ENCODE results near the gene REM2. TPM values are rescaled to one million over a fixed set of nuclear protein-coding genes. Genes with fewer than 3 reads are reported as not detected.

REM2 gene
- total RNA-seq, 1 experiment from 2014 or later = 0.47 TPM

DNA sequence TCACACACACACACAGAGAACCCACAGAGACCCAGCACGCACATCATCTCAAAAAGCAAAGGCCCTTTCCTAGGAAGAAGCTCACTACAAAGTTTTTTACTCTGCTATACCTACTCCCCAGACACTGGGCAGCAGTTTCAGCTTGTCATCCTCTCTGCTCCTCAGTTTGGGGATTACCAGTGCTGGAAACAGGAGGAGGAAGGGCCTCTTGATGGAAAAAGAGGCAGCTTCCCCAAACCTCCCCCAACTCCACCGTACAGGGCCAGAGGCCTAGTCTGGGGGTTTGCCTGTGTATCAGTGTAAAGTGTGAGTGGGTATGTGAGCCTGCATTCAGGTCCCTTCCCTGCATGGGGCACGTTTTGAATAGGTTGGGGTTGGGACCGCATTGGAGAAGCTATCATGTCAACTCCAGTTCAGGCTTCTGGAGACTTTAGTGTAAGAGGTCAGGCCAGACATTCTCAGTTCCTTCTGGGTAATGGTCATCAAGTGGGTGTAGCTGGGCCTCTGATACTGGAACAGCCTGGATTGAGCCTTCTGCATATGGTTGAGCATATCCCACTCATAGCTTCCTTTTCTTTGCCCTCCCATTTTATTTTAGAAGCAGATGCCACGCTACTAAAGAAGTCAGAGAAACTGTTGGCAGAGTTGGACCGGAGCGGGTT, 1.2 kb downstream of the REM2 start (continued):
- TF ChIP-seq, protein P1, sequence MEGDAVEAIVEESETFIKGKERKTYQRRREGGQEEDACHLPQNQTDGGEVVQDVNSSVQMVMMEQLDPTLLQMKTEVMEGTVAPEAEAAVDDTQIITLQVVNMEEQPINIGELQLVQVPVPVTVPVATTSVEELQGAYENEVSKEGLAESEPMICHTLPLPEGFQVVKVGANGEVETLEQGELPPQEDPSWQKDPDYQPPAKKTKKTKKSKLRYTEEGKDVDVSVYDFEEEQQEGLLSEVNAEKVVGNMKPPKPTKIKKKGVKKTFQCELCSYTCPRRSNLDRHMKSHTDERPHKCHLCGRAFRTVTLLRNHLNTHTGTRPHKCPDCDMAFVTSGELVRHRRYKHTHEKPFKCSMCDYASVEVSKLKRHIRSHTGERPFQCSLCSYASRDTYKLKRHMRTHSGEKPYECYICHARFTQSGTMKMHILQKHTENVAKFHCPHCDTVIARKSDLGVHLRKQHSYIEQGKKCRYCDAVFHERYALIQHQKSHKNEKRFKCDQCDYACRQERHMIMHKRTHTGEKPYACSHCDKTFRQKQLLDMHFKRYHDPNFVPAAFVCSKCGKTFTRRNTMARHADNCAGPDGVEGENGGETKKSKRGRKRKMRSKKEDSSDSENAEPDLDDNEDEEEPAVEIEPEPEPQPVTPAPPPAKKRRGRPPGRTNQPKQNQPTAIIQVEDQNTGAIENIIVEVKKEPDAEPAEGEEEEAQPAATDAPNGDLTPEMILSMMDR (IDR thresholded peaks at IDR 0.05 in 2 of 3, conservative IDR thresholded peaks at IDR 0.05 in 1 of 3; ENCODE audit: borderline replicate concordance in 1 of 3, insufficient read depth in 1 of 3, low read depth in 2 of 3, low read length in 2 of 3) = no peak
- TF ChIP-seq SRF (IDR thresholded peaks at IDR 0.05; ENCODE audit: low read depth) (no peak), EGR1 (IDR thresholded peaks at IDR 0.05; ENCODE audit: low read depth) (no peak), POLR2A (IDR thresholded peaks at IDR 0.05; ENCODE audit: borderline replicate concordance, extremely low read depth, insufficient read depth, insufficient read length) (no peak), SIN3A (IDR thresholded peaks at IDR 0.05; ENCODE audit: low read depth) (no peak)

DNA sequence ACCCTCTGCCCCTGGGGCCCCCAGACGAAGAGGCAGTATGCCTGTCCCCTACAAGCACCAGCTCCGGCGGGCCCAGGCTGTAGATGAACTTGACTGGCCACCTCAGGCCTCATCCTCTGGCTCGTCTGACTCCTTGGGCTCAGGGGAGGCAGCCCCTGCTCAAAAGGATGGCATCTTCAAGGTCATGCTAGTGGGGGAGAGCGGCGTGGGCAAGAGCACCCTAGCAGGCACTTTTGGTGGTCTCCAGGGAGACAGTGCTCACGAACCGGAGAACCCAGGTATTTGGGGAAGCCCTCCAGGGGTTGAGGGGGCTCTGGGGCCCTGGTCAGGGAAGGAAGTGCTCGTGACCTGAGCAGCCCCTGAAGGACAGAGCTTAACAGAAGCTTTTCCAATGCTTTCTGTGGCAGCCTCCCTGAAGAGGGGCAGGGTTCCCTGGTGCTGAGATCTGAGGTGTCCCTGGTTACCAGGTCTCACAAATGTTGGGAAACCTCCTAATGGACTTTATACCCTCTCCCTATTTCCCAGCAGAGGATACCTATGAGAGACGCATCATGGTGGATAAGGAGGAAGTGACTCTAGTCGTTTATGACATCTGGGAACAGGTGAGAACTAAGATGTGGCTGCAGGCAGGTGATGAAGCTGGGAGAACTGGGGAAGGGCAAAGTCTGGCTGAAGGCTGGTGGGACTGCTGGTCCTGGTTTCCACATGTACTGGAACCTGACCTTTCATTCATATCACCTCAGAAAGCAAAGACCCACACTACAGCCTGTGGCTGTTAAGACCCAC, 1.9 kb downstream of the REM2 start:
- Histone ChIP-seq H3K27me3 (ENCODE audit: insufficient read depth, low read length) (no peaks in the 10 kb centered on the region), H3K4me3 (replicated peaks in 1 of 2; ENCODE audit: low read depth in 1 of 2, low read length in 2 of 2) (no peak overlapping the region), H3K36me3 (ENCODE audit: control insufficient read depth in 1 of 2, insufficient read depth in 2 of 2, low read length in 2 of 2) (no peaks in the 10 kb centered on the region), H3K4me1 (ENCODE audit: control insufficient read depth in 1 of 2, insufficient read depth in 2 of 2, low read length in 2 of 2) (peaks cover 27 to 40% of the 10 kb centered on the region in 2 experiments), H3K9me3 (ENCODE audit: control insufficient read depth in 1 of 2, insufficient read depth in 1 of 2, low read depth in 1 of 2, low read length in 2 of 2) (no peaks in the 10 kb centered on the region), H3K79me2 (ENCODE audit: insufficient read depth, low read length) (no peaks in the 10 kb centered on the region; the same call in 1 of the 2 replicates), H3K27ac (ENCODE audit: low read depth, low read length) (no peak overlapping the region), H3K9ac (ENCODE audit: low read length) (no peak overlapping the region), H3K9me2 (ENCODE audit: insufficient read depth) (no peaks in the 10 kb centered on the region), H3K4me2 (ENCODE audit: low read length) (no peak overlapping the region), H4K20me1 (ENCODE audit: insufficient read depth) (no peaks in the 10 kb centered on the region), H2AFZ (ENCODE audit: low read depth, low read length, poor library complexity, severe bottlenecking) (no peak overlapping the region)
- no peak for ATAC-seq
- CTCF ChIA-PET = interaction anchor here (7.0 kb wide), 1 partner anchor 13 kb away, joined by 51 read pairs; the partner anchor contains the start of gene LRP10
- POLR2A ChIA-PET = interaction anchor here (0.9 to 4.7 kb wide), 3 partner anchors 13 to 33 kb away, joined by 3 to 24 read pairs (median 3); partner anchors contain the start of gene LRP10
- no TSS peak for BruUV-seq (replicated peaks)
- RAD21 ChIA-PET (ENCODE audit: low non-redundant PET in 1 of 2, low total read pairs in 2 of 2, uncharacterized antibody in 2 of 2, unreplicated experiment in 2 of 2) = no interaction called here
- intact Hi-C loops (cut with micrococcal nuclease) = no loop called here
- TF ChIP-seq ZNF274 (IDR thresholded peaks at IDR 0.05; ENCODE audit: low read depth, low read length) (no peak), CEBPB (IDR thresholded peaks at IDR 0.05; ENCODE audit: low read depth) (no peak), TCF7L2 (IDR thresholded peaks at IDR 0.05; ENCODE audit: borderline replicate concordance, extremely low read depth, insufficient read depth, insufficient read length) (no peak), EZH2phosphoT487 (IDR thresholded peaks at IDR 0.05; ENCODE audit: borderline replicate concordance) (no peak), POLR2A (IDR thresholded peaks at IDR 0.05; ENCODE audit: borderline replicate concordance, extremely low read depth, insufficient read depth, insufficient read length) (no peak), SIN3A (IDR thresholded peaks at IDR 0.05; ENCODE audit: low read depth) (no peak), EZH2 (IDR thresholded peaks at IDR 0.05) (no peak), YY1 (IDR thresholded peaks at IDR 0.05; ENCODE audit: extremely low read depth, insufficient replicate concordance, low read depth, low read length) (no peak)
- DNase-seq (ENCODE audit: low read depth, low spot score) = no peak

Measured in HCT116 (cell line).